Putamen (tissue), 1 donor: ENCODE results near the gene XYLT1.

Experiments
- DNase-seq: peaks from one replicate; pipeline ENCODE4 v3.0.0-alpha.2; 2016; ENCODE audit warnings: low spot score

Gene XYLT1

DNA sequence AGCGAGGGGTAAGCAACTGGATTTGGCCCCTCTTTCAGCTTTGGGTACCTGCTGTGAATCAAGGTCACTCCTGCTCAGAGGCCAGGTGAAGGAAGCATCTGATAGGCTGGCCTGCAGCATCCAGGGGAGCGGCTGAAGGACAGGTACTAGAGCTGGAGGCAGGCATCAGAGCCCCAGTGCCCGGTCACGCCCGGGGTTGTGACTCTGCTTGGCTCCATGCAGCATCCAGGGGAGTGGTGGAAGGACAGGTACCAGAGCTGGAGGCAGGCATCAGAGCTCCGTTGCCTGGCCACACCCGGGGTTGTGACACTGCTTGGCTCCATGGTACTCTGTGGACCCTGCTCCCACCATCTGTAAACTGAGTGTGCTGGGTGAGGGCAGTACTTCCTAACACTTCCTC, 189.7 kb downstream of the XYLT1 start:
- no peak for DNase-seq

DNA sequence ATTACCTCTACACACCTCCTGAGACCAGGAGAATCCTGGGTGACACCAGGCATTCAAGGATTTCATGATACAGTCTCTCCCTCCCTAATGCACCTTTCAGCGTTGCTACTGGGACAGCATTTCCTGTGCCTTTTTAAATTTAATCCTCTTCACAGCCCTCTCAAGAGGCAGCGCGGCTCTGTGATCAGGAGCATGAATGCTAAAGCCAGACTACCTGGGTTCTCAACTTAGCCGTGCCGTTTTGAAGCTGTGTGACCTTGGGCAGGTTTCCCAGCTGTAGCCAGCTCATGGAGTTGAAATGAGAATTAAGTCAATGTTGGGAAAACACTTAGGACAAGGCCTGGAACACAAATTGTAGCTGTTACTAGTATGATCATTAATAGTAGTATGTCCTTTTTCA, 191.8 kb downstream of the XYLT1 start:
- DNase-seq, result no peak

DNA sequence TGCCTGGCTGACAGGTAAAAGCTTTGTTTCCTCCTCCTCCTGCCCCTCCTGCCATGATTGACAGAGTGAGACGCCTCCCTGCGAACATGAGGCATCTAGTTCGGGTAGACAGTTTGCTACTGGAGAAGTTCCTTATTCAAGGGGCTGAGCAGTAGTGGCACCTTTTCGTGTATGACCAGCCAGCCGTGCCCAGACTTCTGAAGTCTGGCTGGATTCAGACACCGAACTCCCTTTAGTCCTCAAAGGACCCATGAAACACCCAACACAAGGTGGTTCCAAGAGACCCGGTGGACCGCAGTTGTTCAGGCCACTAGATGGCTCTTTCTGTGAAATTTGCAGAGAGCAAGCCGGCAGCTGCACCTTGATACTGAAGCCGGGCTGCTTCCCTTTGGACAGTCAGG, 192.8 kb downstream of the XYLT1 start:
- no peak for DNase-seq

DNA sequence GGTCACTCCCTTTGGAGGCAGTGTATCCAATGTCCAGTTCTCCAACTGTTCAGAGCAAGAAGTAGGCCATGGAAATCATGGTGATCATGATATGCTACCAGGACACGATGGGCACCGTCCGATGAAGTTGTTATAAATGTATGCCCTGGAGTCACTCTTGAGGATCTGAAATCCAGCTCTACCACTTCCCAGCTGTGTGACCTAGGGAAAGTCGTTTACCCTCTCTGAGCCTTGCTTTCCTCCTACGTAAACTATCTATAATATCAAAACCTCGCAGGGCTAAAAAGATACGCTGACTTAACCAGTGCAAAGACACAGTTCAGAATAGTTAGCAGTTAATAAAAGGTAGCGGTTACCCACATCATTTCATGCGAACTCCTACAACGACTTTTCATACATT, 194.2 kb downstream of the XYLT1 start:
- DNase-seq, result no peak

DNA sequence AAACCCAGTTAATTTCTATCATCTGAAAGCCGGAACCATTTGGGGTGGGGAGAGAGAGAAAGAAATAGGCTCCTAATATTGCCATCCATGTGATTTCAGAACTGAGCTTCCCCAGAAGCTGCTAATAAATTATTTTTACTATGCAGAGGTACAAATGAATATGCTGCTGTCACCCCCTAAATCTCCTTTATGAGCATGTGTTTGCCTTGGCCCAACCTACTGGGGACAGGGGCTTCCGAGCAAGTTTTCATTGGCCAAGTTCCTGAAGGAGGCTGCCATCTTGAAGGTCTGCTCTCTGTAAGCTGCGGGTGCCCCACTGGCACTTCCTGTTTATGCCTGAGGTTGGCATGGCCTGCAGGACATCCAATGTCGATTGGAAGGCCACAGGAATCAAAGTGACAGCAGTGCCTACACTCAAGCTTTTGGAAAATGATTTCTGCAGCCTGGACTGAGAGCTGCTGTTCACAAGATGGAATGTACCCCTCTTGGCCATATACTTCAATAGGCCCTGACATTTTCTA, 194.7 kb downstream of the XYLT1 start:
- DNase-seq, result no peak

DNA sequence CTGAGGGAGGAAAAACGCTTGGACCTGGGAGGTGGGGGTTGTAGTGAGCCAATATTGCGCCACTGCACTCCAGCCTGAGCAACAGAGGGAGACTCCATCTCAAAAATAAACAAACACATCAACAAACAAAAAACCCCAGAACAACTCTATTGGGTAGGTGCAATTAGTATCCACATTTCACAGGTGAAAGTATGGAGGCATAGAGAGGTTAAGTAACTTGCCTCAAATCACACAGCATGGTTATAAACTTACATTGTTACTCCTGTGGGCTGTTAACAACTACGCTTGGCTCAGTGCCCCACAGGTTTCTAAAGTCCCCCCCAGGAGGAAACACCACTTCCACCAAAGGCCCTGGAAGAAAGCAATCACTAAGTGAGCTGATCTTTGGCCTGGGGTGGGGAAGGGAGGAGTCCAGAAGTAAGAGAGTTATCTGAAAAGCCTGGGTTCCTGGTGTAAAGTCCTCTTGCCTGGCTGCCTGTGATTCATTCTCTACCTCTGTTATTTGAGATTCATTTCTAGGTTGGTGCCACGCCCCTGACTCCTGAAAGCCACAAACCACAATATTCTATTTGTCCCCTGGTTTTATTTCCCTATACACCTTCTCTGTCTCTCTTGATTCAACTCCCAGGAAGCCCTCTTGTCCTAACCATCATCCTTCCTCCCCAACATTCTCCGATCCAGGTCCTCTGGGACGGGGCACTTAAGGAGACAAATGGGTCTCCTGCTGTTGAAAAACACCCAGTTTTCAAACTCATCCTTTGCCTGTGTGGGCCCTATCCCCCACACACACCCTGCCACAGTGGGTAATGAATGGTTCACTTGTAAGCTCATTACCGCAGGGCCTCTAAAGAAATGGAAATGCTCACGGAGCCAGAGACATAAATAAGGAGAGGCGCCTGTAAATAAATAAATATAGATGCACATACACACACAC, 195.4 kb downstream of the XYLT1 start:
- DNase-seq, result no peak

DNA sequence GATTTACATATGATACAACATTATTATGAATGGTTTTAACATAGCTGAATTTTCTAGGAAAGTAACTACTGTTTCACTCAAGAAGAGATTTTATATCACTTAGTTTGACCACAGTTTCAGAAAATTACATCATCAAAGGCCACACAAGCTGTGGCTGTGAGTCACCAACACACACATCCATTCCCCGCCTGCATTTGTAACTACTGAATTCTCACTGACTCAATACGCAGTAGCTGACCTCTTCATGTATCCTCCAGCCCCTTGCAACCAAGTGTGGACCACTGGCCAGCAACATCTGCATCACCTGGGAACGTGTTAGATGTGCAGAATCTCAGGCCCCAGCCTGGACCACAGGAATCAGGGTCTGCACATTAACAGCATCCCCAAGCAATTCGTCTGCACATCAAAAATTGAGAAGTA, 197.6 kb downstream of the XYLT1 start:
- DNase-seq, result no peak

DNA sequence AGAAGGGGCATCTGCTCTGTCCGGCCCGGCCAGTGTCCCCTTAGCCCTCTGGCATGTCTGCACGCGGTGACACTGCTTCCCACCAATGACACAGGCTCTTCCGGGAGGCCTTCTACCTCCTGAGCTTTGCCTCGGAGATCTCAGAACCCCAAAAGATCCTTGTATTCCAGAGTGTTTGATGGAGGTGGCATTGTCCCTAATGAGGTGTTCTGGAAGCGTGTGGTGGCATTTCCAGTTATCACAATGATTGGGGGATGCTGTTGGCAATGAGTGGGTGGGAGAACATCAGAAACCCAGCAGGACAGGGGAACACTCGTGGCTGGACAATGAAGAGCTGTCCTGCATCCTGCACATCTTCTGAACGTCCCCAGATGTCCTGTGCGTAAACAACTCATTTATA, 198.0 kb downstream of the XYLT1 start:
- no peak for DNase-seq

DNA sequence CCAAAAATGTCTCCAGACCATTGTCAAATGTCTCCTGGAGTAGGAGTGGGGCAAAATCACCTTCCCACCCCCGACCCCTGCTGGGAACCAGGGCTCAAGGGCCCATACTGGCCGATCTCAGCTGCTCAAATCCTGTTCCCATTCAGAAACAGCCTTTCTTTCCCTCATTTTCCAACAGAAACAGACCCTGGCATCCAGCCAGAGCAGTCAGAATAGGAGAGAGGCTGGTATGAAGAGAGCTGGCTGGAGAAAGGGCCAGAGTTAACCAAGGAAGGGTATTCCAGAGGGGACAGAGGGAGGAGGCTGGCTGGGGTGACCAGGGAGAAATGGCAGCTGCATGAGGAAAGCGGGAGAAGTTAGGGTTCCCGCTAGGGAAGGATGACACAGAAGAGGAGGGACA, 199.1 kb downstream of the XYLT1 start:
- DNase-seq, result peak; percentile 55

DNA sequence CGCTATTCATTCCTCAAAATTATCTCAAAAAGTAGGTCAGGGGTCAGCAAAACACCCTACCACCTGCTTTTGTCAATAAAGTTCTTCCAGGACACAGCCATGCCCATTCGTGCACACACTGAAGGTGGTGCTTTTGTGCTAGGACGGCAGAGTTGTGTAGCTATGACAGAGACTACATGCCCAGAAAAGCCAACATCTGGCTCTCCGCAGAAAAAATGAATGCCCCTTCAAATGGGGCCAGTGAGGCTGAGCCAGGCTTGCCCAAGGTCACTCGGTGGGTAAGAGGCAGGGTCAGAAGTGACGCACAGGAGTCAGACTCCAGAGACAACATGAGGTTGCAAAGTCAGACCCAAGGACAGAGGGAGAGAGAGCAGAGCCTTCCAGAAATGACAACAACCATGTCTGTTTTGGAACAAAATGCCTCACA, 200.1 kb downstream of the XYLT1 start:
- no peak for DNase-seq

DNA sequence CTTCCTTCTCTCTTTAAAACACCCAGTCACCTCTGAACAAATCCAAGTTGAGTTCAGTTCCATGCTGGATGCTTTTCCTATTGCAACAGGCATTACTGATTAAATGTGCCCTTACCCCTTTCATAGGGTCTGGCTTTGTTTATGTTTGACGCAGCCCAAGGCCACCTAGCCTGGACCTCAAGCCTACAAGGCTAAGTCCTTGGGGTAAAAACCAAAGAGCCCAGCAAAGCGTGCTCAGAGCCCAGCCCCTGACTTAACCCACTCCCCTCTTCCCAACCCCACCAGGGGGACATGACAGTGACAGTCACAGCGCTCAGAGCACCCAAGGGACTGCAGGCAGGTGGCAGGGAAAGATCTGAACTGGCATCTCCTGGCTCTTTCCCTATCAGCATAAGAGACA, 200.6 kb downstream of the XYLT1 start:
- DNase-seq, result no peak

DNA sequence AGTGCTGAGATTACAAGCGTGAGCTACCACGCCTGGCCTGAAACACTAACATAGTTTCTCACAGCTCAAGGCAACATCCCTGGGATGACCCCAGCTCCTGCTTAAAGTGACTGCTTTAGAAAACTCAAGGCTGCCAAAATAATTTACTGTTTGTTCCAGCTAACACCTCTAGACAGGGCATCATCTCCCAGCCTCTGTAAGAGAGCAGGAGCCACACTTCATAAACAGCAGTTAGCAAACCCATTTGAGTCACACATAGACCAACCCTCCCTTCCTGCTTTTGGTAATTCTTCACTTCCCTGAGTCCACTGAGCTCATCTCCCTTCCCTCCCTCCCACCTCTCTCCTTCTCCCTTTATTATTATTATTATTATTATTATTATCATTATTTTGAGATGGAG, 201.3 kb downstream of the XYLT1 start:
- no peak for DNase-seq

DNA sequence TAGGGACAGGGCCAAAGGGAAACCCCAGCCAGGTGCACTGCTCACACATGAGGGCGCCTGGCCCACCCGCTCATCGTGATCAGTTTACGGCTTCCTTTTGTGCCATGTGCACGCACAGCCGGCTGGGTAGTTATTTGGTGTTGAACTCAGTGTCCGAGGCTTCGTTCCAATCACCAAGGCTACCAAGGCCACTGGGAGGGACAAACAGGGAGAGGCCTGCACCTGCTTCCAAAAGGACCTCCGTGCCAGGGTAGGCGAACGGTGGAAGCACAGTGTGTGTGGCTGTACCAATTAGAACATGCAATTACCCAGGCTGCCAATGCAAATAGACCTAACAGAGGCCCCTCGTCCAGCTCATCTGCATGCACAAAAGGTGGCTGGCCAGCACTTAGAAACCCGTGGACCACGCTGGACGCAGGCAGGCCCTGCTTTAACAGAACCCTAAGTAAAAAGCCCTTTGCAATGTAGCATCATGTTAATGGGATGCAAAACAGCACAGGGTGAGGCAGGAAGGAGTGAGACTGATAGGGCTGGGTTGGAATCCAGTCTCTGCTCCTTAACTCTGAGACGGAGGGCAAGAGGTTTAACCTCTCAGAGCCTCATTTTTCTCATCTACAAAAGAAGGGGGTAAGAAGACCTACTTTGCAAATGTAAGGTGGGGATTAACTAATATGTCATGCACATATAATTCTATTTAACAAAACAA, 204.0 kb downstream of the XYLT1 start:
- peak; percentile 68 for DNase-seq

DNA sequence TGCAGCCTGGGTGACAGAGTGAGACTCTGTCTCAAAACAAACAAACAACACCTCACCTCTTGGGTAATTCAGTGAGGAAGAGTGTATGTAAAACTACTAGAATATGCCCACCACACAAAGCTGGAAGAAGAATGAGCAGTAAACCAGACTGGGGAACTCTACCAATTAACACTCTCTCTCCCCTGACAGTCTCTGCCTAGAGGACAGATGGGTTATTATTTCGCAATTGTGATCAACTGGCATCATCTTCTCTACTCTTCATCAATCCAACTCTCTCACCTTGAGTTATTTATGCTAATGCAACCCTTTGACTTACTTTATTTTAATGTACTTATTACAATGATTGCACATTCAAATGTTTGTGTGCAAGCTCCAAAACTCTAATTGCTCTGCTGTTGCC, 205.6 kb downstream of the XYLT1 start:
- no peak for DNase-seq

DNA sequence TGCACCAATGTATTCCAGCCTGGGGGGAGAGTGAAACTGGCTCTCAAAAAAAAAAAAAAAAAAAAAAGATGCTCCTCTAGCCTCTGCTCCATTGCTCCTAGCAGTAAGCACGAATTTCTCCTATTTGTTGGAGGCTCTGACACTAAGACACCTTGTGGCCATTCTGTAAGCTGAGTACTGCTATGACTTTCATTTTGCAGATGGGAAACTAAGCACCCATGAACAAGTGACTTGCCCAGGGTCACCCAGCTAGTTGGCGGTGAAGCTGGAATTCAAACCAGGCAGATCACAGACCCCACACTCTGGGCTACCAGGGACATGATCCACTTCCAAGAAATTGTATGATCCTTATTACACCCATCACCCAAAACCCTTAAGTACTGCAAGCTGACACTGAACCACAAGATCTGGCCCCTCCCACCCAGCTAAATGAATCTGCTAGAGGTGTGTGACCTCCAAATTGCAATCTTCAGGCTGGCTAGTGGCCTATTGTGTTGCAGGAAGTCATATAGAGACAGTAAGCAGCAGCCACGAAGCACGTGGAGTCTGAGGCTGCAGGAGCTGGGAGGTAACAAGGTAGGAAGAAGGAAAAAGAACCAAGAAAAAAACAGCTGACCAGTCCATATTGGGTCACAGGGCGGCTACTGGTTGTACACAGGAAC, 209.4 kb downstream of the XYLT1 start:
- DNase-seq, result no peak

DNA sequence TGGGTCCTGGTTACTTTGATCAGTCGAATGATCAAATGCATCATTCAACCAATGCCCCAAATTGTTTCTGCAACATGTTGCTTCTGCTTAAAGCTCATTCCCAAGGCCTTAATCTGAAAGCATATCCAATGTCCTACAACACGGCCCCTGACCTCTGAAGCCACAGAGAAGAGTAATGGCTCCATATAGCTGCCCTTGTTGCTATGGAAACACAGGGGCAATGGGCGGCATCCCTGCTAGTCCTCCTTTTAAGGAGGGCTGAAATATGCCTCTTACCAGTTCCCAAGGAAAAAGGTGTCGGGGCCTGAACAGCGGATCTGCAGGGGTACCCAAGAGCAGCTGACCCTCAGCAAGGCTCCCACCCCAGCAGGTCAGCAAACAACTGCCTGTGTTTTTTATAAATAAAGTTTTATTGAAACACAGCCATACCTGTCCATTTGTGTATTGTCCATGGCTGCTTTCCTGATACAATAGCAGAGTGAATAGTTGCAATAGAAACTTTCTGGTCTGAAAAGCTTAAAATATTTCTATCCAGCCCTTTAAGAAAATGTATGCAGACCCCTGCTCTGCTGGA, 210.4 kb downstream of the XYLT1 start:
- DNase-seq, result no peak

DNA sequence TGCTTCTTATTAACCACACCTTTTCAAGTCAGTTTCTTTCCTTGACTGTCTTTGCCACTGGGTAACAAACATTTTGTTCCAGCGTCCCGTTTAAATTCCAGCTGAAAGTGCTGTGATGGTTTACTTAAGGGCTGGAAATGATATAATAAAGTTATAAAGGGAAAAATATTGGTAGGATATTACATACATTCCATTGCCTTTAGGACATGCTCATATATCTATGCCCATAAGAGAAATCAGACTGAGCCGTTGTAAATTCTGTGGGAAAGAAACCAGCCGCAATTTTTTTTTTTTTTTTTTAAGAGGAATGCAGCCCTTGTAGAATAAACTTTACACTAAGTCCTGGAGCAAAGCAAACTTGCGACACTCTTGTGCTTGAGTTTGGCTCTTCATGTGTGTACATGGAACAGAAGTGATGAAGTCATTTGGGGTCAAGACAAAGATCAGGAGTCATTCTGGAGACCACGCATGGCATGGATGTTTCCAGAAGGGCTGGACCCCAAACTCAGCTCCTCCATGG, 210.9 kb downstream of the XYLT1 start:
- no peak for DNase-seq

DNA sequence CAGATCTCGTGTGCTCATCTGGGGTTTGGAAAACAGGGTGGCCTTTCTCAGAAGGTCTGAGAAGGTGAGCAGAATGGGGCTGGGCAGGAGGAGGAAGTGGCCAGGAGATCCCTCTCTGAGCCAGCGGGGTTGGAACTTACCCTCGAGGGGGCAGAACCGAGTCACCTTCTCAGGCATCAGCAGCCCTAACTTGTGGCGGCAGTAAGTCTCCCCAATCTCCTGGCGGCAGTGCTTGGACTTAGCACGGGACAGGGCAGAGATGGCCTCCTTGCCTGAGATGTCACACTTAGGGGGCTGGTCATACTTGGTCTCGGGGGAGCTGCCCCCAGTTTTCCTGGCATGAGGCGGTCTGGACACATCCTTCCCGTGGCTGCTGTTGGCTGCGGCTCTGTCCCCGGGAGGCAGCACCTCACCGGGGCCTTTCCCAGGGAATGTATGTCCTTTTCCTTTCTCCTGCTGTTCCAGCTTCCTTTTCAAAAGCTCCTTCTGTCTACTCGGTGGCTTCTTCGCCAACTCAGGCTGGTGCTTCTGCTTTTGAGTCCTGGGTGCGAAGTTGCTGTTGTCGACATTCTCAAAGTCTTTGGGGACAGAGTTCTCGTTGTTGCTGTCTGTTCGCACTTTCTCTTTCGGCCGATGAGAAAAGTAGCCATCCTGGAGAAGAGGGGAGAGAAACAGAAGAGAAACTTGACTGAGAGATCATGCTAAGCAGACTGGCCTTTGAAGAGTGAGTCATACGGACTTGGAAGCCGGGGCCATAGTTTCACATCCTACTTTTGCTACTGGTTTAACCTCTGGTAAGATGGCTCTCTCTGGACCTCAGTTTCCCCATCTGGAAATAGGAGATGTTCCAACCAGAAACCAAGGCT, 211.7 kb downstream of the XYLT1 start:
- no peak for DNase-seq

DNA sequence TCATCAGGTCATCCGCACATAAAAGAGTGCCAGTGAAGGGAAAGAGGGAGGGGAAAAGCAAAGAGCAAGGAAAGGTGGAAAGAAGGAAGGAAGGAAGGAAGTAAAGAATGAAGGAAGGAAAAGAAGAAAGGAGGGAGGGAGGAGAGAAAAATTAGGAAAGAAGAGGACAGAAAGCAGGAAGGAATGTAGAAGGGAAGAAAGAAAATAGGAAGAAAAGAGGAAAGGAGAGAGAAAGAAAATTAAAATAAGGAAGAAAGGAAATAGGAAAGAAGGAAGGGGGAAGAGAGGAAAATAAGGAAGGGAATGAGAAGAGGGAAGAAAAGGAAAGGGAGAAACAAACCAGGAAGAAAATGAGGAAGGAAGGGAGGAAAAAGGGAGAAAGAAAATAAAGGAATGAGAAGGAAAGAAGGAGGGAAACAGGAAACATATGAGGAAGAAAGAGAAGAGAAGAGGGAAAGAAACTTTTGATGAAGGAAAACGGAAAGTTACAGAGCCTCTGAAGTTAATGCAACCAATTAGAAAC, 212.6 kb downstream of the XYLT1 start:
- no peak for DNase-seq

DNA sequence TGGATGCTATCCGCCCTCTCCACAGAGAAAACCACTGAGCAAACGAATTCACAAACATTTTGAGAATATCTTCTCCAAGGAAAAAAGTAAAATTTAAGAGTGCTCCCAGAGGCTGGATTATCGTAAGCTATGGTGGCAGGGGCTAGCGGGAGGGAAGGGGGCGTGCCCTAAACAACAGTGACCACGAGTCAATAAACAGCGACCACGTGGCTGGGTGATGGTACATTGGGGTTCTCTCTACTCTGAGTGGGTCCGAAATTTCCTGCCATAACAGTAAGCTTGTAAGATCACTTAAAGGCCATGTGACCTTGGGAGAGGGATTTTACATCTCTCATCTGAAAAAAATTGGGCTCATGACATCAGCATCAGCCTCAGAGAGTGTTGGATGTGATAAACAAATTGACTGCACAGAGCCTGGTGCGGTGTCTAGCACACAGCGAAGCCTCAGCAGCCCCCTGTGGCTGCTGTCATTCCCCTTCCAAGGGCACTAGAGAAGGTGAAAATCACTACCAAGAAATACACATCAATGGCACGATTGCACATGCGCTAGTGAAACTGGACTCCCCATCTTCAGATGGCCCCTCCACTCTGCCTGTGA, 213.2 kb downstream of the XYLT1 start:
- no peak for DNase-seq
